ENCODE measurements around the gene LMNTD2.

DNA sequence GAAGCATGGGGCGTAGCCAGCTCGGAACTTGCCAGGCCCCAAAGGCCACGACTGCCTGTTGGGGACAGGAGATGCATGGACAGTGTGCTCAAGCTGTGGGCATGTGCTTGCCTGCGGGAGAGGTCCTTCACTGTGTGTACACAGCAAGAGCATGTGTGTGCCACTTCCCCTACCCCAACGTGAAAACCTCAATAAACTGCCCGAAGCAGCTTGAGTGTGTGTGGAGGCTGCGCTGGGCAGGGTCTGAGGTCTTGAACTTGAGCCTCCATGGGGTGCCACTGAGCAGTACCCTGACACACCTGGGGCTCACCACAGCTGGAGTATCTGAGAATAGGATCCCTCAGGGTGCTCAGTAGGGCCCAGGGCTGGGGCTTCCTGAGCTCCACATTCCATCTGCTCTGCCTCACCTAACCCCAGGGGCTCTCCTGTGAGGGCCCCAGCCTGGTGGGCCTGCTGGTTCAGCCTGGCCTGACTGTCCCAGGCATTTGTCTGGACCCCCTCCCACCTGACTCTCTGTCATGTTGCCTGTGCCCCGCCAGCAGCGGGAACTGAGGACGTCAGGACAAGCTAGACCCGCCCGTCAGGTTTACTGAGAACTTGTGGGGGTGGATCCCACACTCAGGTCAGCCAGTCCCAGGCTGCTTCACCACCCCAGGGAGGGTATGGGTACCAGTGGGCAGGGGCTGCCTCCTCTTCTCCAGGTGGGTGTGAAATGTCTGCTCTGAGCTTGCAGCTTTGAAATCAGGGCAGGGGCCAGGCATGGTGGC, 3.5 kb upstream of the LMNTD2 start:
- TF ChIP-seq CTCF (IDR thresholded peaks at IDR 0.05; ENCODE audit: poor library complexity): no peak
- no peak for TF ChIP-seq EZH2 (IDR thresholded peaks at IDR 0.05; ENCODE audit: borderline replicate concordance)
